Measurements from ENCODE around the gene MEGF6.

MEGF6 gene

GRCh38 chr1:3442901-3443300, 168.4 kb downstream of the MEGF6 start:
- no peak for DNase-seq (ENCODE audit: low read depth in 3 of 3)

GRCh38 chr1:3442331-3442730, 169.0 kb downstream of the MEGF6 start:
- no peak for DNase-seq (ENCODE audit: low read depth in 3 of 3)

- DNase-seq (ENCODE audit: low read depth in 3 of 3): no peak
Measured at GRCh38 chr1:3441880-3442279, 169.4 kb downstream of the MEGF6 start.

- no peak for DNase-seq (ENCODE audit: low read depth in 3 of 3)
Measured at GRCh38 chr1:3441410-3441847, 169.9 kb downstream of the MEGF6 start.

GRCh38 chr1:3440711-3441409, 170.4 kb downstream of the MEGF6 start:
- no peak for DNase-seq (ENCODE audit: low read depth in 3 of 3)

GRCh38 chr1:3440300-3440681, 171.0 kb downstream of the MEGF6 start:
- no peak for DNase-seq (ENCODE audit: low read depth in 3 of 3)

Data from stimulated activated CD4-positive, alpha-beta T cell treated with anti-CD3 and anti-CD28 coated beads, TNF-alpha, amount 100 ng/mL, for 48 hours (primary cell).